Right forelimb (tissue), 1 donor: ENCODE results near the gene PTPRG.

Experiments
- DNase-seq: peaks from one replicate; pipeline ENCODE4 v3.0.0-alpha.2; 2018

PTPRG gene

DNA sequence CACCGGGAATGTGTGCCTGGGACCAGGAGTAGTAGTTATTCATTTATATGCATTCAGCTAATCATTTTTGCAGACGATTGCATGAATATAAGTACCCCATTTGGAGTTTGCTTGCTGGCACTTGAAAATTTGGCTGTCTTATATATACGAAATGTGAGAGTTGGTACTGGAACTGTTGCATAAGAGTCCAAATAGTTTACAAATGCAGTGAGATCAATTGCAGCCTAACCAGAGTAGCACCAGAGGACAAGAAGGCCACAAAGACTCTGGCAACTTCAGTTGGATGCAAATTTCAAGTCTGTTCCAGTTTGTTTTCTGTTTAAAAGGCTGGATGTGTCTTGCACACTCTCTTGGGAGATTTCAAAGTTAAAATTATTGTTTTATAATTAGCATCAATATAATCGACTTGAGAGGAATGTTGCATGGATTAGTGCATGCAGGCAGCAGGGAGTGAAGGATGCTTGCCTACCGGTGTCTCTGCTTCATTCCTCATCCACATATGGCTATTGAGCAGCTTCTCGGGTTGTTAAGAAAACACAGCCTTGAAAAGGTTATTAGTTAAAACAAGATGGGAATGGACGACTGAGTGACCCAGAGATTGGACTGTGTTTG lies 213.0 kb downstream of the PTPRG start:
- DNase-seq: no peak

DNA sequence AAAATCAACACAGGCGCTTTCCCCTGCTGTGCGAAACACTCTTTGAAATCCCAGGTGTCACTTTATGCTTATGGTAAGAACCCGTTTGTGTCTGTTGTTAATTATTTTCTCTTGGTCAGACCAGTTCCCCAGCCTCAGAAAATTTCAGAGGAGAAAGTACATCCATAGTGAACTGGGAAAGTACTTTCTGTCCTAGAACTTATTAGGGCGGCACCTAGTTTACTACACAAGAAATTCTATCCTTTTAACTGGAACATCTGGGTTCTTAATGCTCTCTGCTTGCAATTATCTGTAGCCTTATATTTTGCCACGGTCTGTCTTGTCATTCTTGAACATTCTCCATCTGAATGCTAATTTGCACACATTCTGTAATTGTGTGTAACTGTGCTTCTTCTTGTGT lies 215.0 kb downstream of the PTPRG start:
- DNase-seq: no peak

DNA sequence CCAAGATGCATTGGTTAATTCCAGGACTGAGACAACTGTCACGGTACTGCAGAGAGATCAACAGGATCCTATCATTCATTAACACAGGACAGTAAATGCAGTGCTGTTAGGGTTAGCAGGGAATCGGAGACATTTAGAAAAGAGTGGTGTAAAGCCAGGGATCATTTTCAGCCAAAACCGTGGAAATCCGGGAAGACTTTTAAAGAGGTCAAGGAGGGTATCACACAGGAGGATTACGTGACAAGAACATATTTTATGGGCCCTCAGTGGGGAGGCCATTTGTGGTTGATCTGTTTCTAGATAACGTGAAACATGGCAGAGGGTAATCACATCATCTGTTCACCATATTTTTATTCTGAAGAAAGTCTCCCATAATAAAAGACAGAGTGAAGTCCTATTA lies 216.1 kb downstream of the PTPRG start:
- no peak for DNase-seq

DNA sequence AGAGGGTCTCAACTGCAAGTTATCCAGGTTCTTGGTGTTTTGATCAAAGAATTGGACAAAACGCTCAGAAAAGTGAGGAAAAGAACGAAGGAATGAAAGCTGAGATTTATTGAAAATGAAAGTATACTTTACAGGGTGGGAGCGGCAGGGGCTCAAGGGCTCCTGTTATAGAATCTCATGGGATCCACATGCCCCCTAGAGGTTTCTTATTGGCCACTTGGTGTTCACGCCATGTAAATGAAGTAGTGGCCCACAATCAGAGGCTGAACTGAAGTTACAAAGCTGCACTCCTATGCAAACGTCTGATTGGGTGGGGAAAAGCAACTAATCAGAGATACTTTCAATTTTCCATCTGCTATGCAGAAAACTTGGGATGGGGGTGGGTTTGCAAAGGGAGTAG lies 216.7 kb downstream of the PTPRG start:
- no peak for DNase-seq

DNA sequence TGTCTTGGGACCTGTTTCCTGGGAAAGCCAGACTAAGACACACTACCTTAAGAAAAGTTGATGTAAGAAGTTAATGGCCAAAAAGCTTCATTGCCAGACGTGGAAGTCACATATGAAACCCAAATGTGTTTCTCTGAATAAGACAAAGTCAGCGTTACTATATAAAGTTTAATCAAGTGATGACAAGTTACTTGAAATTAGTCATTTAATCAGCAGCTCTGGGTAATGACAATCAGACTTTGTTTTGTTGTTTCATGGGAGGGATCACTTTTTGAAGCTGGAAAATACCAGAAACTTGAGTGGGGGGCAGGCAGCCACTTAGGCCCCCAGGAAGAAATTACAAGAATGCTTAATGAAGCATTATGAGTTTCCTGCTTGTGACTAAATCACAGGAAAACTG lies 218.6 kb downstream of the PTPRG start:
- no peak for DNase-seq

DNA sequence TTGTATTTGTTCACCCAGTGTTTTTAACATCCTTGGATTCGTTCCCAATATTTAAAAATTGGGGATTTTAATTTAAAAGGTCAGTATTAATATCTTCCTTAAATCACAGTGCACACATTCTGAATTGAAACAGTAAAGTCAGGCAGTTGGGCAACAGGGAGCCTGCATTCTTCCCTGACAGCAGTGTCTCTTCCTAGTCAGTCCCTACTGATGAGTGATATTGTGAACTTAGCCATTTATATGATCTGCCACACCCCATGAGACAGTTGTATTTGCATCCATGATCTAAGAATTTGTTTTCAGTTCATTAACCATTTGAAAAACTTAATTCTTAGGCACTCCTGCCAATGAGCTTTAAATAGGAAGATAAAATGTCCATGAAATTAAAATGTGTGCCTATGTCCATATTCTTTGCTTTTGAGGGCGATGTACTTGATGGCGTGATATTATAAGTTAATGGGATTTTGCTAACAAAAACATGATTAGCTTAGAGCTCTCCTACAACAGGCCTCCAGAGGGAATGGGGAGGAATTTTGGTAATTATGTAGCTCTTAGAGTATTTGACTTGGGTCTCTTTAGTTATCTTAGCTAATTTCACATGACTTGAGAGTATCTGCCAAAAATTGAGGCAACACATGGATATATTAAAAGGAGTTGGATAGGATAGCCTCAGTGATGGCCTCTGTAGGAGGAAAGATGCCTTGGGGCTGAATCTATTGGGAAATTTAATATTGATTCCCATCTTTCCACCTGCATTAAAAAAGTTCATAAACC lies 219.3 kb downstream of the PTPRG start:
- no peak for DNase-seq

DNA sequence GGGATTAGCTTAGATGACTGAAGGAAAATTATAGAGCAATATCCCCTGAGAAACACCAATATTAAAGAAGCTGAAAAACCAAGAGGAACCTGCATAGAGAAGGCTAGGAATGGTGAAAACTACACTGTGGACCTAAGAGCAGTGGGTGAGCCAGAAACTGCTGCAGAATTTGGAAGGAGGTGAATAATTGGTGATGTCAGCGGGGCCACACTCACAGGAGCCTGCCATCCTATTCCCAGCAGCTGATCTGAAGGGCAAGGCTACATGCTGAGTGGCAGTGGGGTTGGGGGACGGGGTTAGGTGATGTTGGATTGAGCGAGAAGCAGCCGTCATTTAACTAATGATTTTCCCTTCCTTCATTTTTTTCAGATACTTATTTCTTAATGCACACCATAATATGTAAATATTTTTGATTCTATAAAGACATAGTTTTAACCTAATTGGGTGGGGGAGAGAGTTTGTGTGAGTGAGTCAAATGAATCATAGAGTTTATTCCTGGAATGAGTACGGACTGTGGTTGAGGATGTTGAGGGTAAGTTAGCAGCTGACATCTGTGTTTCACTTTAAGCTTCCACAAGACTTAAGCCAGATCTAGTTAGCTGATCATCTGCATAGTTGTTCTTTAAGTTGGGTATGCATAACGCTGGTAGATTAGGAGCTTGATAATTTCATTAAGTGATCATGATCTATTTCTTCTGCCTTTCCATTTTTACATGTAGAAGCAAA lies 222.8 kb downstream of the PTPRG start:
- no peak for DNase-seq

DNA sequence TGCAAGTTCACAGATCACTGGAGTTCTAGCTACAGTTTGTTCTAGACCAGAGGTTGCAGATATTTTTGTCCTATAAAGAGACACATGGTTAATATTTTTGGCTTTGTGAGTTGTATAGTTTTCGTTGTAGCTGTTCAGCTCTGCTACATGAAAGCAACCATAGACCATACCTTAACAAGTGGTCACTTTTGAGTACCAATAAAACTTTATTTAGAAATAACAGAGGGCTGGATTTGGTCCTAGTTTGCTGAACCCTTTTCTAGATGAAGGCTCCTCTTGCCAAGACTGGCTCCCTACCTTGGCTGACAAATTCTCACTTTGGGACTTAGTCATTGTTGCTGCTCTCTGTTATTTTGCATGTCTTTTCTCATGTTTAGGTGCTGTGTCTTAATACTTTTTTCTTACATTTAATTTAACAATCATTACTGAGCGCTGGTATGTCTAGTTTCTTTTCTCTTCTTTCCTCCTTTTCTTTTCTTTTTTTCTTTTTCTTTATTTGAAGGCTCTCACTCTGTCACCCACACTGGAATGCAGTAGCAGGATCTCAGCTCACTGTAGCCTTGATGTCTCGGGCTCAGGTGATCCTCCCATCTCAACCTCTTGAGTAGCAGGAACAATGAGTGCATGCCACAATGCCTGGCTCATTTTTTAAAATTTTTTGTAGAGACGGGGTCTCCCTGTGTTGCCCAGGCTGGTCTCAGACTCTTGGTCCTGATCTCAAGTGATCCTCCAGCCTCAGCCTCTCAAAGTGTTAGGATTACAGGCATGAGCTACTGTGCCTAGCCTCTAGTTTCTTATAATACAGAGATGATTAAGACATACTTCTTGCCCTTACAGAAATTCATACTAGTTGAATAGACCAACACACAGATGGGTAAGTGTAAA lies 227.5 kb downstream of the PTPRG start:
- no peak for DNase-seq

DNA sequence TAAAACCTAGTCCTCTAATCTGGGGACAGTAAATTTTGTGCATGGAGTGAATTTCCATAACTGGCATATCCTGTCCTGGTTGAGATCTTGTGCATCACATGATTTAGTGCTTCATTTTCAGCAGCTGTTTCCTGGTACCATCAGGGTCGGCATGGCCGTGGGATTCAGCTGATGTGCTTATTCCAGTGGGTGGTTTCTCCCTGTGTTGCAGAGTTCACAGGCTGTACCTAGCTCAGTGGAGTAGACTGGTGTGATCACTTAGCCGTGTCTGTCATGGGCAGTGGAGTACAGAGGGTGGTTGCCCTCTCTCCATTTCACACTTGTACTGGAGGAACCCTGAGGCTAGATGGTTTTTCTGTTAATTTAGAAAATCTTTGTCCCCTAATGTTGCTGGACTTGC lies 228.5 kb downstream of the PTPRG start:
- DNase-seq: no peak

DNA sequence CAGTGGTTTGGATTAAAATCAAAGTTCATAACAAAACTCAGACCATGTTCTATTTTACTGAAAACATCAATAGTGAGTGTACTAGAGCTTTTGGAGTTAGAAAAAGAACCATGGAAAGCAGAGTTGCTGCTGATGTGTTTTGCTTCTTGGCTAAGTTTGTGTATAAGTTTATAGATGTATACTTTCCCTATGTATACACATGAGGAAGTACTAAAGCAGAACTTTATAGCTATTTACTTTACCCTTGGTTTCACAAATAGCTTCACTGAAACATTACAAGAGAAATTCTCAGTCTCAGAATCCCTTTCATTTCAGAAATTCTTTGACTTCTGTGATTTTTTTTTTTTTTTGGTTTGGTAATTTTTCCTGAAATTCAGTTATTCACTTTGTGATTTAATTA lies 229.0 kb downstream of the PTPRG start:
- DNase-seq: no peak

DNA sequence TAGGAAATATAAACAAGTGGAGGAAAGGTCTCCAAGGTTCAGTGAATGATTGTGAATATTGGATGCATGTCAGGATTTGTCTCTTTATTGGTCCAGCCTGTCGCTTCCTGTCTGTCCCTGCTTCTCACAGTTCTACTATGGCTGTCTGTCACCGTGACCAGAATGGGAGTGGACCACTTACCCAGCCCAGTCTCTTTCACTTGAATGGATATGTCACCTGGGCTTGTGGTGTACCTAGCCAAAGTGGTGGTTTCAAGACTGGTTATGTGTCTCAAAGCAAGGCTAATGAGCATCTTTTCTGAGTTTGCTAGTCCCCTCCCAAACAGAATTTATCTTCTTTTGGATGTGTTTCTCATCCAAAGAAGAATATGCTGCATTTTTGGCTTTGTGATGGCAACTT lies 231.7 kb downstream of the PTPRG start:
- no peak for DNase-seq

DNA sequence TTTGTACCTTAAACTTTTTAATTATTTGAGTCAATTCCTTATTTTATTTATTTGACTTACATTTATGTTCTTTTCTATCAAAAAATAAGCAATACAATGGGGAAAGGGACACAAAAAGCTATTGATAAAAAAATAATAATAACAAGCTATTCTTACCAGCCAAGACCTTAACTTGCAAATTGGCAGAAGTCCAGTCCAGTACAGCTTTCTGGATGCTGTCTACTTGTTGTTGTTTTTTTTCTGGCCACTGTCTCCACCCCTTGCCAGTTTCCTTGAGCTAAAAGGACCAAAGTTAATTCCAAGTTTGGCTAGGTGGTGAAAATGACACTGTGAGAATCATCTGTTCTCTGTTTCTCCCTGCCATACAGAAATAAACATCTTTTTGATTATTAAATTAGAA lies 232.2 kb downstream of the PTPRG start:
- no peak for DNase-seq

DNA sequence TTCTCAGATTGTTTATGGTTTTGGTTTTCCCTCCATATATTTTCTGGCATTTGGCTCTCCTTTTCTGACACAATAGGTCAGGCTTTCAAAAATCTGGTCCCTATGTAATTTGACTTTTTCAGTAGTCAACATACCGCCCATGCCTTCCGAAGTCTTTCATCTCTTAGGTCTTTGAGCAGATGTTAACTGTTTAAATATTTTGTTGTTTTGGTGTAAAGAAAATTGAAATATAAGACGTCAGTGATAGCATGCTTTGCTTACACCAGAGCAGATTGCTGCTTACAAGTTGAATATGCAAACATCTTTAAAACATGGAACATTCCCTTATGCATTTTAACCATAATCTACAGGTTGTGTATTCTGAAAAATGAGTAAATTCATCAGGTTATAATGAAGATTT lies 233.0 kb downstream of the PTPRG start:
- no peak for DNase-seq

DNA sequence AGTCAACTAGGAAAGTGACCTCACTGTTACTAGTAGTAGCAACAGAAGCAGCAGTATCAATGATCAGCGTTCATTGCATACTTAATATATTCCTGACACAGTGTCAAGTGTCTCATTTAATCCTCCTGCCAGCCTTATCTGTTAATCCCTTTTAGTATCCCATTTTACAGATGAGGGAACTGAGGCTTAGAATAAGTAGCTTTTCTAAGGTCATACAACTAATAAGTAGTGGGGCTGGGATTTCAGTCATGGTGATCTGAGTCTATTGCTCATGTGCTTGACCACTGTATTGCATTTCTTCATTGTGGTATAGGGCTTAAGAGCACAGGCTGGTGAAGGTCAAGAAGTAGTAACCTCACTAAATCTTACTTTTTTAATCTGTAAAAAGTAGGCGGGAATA lies 233.6 kb downstream of the PTPRG start:
- DNase-seq: no peak

DNA sequence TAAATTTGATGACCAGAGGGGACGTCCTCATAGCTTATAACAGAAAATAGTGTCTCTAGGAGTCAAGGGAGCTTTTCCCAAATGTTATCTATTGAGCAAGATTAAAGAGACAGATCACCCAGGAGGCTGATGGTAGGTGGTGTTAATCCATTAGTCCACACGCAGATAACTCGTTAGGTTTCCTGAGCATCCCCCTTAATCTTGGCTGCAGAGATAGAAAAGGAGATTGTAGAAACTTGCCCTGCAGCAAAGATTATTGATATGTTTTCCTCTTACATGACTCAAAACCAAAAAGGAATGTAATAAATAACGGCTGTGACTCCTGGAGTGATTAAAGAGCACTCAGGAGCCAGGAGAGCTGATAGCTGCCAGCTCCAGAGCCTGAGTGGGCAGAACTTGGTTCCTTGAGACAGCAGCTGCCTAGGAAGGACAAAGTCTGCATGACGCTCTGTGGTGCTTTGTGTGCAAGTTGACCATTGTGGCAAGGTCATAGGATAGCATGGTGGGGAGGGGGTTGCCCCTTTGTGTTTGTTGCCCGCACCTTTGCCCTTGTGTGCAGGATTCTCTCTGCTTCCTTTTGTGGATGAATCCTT lies 234.8 kb downstream of the PTPRG start:
- DNase-seq: no peak

DNA sequence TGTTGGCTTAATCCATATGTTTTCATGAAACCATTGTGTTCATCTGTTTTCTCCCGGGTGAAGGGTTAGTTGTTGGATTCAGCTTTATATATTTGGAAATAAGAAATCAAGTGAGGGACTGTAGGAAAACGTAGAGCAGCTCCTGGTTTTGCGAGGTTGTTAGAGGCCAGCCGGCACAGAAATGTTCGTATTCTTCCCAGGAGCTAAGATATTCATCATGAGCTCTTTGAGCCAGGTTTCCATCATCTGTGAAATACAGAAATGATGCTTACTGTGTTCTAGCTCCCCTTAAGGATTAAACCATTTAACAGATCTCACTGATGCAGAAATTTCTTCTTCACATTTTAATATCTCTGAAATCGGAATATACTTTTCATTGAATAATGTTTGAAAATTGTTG lies 235.5 kb downstream of the PTPRG start:
- no peak for DNase-seq

DNA sequence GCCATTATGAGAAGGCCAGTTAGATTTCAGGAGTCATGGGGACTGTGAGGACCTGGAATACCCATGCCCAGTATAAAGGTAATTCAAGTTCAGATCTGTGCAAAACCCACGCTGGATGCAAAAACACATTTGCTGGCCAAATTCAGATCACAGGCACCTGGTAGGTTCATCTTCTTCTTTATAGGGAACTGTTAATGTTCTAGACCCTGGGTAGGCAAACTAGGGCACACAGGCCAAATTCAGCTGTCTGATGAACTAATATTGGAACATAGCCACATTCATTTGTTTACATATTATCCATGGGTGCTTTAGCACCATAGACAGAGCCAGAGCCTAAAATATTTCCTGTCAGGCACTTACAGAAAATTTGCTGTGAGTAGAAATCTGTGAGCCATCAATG lies 241.4 kb downstream of the PTPRG start:
- no peak for DNase-seq

DNA sequence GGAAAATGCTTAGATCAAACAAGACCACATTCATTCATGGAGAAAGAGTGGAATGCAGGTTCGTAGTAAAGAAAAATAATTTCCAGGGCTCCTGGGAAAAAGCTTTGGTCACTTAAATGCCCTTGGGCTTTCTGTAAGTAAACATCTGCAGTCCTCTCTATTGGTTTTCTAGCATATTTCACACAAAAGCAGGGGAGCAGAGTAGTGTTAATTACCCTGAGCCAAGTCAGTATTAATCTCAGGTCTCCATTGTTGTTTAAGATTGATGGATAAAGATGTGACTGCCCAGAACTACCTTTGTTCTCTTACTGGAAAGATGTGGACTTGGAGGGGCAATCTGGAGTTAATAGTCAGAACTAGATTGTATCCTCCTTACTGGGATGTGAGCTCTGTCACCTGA lies 242.6 kb downstream of the PTPRG start:
- DNase-seq: no peak

DNA sequence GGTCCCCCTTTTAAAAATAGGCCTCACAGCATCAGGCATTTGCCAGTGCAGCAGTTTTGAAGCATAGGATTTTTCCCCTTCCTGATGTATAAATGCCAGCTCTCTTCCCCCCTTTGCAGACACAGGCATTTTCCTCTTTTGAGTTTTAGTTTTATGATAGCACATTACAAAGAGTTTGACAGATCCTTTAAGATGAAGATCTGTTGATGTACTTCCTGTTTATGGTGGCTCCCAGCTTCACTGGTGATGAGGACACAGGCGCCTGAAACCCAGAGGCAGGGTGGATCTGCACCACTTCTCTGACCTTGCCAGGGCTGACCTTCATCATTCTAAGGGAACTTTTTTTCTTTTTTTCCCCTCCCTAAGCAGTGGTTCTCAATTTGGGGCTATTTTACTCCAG lies 243.4 kb downstream of the PTPRG start:
- no peak for DNase-seq

DNA sequence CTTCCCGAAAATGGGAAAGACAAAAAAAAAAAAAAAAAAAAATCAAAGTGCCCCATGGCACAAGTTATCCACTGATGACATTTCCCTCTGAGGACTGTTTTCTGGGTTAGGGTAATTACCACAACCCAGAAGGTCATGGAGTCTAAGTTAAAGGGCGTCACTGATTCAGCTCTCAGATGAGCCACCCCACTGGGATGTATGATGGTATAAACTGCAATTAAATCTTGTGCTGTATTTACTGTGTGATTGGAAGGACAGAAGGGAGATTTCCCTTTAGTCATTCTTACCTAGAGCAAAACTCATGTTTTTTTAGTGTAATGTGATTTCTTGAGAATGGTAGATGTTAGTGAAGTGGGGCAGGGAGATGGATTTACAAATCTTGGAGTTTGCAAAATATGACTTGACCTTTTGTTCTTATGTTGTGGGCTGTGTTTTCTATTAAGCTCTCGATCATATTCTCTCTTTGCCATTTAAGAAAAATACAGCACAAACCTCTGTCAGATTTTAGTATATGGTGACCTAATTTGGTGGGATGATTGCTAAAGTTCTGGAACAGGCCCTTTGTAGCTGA lies 244.2 kb downstream of the PTPRG start:
- DNase-seq: no peak

DNA sequence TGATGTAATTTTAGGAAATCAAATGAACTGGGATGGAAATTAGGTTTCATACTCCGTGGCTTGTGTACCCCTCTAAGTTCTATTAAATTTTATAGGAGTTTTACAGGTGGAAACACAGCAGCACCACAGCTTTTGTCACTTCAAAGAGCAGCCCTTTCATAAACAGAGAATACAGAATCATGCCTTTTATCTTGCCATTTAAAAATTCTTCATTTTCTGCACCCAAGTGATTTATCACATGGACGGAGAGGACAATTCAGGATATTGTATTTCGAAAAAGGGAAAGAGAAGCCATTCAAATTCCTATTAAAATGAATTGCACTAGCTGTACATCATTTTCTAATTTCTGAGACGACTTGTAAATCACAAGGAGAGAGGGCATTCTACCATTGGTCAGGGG lies 245.4 kb downstream of the PTPRG start:
- no peak for DNase-seq

DNA sequence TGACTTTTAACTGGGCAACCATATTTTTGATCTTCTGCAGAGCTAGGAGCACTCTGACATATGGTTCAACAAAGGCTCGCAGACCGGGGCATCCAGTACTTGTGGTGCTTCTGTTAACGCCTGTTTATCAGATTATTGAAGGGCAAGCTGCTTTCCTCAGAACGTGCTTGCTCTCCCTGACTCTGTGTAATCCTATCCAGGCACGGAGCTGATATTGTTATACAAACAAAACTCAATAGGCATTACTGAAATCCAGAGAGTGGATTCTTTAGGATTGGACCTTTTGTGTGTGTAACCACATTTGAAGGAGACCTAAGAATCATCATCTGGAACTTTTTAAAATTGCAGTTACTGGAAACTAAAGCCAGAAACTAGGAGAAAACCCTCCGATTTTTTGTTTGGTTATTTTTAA lies 246.5 kb downstream of the PTPRG start:
- DNase-seq: no peak

DNA sequence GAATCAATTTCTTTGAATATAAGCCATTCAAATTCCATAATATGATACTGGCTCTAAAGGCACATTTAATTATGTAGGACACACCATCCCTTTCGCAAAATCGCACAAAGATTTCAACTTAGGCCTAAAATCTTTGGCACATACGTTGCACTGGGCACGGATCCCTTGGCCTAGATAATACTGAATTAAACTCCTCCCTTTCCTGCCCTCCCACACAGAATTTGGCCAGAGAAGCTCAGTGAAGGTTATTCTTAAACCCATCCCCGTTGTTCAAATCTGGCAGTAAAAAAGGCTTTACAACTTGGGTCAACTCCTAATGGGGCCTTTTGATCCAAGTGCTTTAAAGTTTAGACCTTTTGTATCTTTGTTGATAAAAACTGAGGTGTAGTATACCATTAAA lies 247.2 kb downstream of the PTPRG start:
- DNase-seq: peak; percentile 63
